Type B pancreatic cell (in vitro differentiated cells): ENCODE data around the gene RAPGEF5. TPM values are rescaled to one million over a fixed set of nuclear protein-coding genes. Genes with fewer than 3 reads are reported as not detected.
"Not testable (repeated sequence)": the region's sequence is repeated elsewhere in the genome, so short reads cannot be mapped to it uniquely, and the experiment has no call there.

Source experiments
- DNase-seq: peaks from one replicate; pipeline ENCODE4 v3.0.0; 2021; ENCODE audit warnings: mixed read lengths; ENCODE audit not compliant: unreplicated experiment; ENCODE audit errors: extremely low spot score
- H3K27ac Mint-ChIP-seq: 2 replicates; pipeline ENCODE4 v1.8.0; 2021; ENCODE audit warnings: mild to moderate bottlenecking, mixed read lengths
- H3K27me3 Mint-ChIP-seq: 2 replicates; pipeline ENCODE4 v1.8.0; 2021; ENCODE audit warnings: mixed read lengths
- H3K36me3 Mint-ChIP-seq: 2 replicates; pipeline ENCODE4 v1.8.0; 2021; ENCODE audit warnings: mixed read lengths
- H3K4me1 Mint-ChIP-seq: one replicate; pipeline ENCODE4 v1.8.0; 2021; ENCODE audit warnings: mixed read lengths; ENCODE audit not compliant: unreplicated experiment
- H3K4me3 Mint-ChIP-seq: 2 replicates; pipeline ENCODE4 v1.8.0; 2021; ENCODE audit warnings: mild to moderate bottlenecking, mixed read lengths
- H3K9me3 Mint-ChIP-seq: 2 replicates; pipeline ENCODE4 v1.8.0; 2021; ENCODE audit warnings: mixed read lengths
- CTCF ChIP-seq: fragments of 200-600 bp; sonication (generic); conservative IDR thresholded peaks from 2 replicates; pipeline ENCODE4 v1.5.0; 2021; ENCODE audit warnings: antibody characterized with exemption, mild to moderate bottlenecking
- total RNA-seq: library from RNA; stranded (reverse); gene quantifications from 2 replicates; pipeline ENCODE4 v1.2.1, GENCODE V29; 2021; ENCODE audit warnings: low replicate concordance

RAPGEF5 gene
- total RNA-seq, 1 donor from 2014 or later = 13.3 TPM

GRCh38 chr7:22082553-22082885 is 274.4 kb downstream of the RAPGEF5 start:
- peak overlapping the region; percentile 59 for H3K27ac Mint-ChIP-seq
- peaks cover 4% of the 10 kb centered on the region for H3K4me1 Mint-ChIP-seq
- H3K36me3 Mint-ChIP-seq = no peaks in the 10 kb centered on the region
- H3K4me3 Mint-ChIP-seq = peak overlapping the region; percentile 89
- no peak for DNase-seq
- no peaks in the 10 kb centered on the region for H3K9me3 Mint-ChIP-seq
- H3K27me3 Mint-ChIP-seq = peaks cover 50% of the 10 kb centered on the region
- TF ChIP-seq CTCF = no peak

DNA sequence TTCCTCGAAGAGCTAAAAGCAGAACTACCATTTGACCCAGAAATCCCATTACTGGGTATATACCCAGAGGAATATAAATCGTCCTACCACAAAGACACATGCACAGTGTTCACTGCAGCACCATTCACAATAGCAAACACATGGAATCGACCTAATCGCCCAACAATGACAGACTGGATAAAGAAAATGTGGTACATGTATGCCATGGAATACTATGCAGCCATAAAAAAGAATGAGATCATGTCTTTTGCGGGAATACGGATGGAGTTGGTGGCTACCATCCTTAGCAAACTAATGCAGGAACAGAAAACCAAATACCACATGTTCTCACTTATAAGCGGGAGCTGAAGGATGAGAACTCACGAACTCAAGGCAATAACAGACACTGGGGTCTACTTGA is 276.7 kb downstream of the RAPGEF5 start:
- H3K4me3 Mint-ChIP-seq, H3K27ac Mint-ChIP-seq, DNase-seq, H3K9me3 Mint-ChIP-seq, H3K4me1 Mint-ChIP-seq, H3K36me3 Mint-ChIP-seq: not testable (repeated sequence)
- peaks cover 48% of the 10 kb centered on the region for H3K27me3 Mint-ChIP-seq

DNA sequence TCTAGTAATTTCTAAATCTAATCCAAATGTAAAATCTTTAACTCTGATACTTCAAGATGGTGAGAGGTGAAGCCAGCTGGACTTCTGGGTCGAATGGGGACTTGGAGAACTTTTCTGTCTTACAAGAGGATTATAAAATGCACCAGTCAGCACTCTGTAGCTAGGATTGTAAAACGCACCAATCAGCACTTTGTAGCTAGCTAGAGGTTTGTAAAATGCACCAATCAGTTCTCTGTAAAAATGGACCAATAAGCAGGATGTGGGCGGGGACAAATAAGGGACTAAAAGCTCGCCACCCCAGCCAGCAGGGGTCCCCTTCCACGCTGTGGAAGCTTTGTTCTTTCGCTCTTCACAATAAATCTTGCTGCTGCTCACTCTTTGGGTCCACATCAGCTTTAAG is 278.1 kb downstream of the RAPGEF5 start:
- not testable (repeated sequence) for H3K27ac Mint-ChIP-seq, H3K9me3 Mint-ChIP-seq, H3K36me3 Mint-ChIP-seq, H3K4me3 Mint-ChIP-seq, H3K4me1 Mint-ChIP-seq, DNase-seq
- H3K27me3 Mint-ChIP-seq = peaks cover 49% of the 10 kb centered on the region

- no peak overlapping the region for H3K27ac Mint-ChIP-seq
- no peak for TF ChIP-seq CTCF
- no peaks in the 10 kb centered on the region for H3K4me1 Mint-ChIP-seq
- H3K27me3 Mint-ChIP-seq = peaks cover 30% of the 10 kb centered on the region
- no peaks in the 10 kb centered on the region for H3K36me3 Mint-ChIP-seq
- no peaks in the 10 kb centered on the region for H3K9me3 Mint-ChIP-seq
- no peak overlapping the region for H3K4me3 Mint-ChIP-seq
- no peak for DNase-seq
These were observed 281.4 kb downstream of the RAPGEF5 start for GRCh38 chr7:22075561-22075960.

GRCh38 chr7:22074897-22075296 is 282.1 kb downstream of the RAPGEF5 start:
- H3K4me1 Mint-ChIP-seq = no peaks in the 10 kb centered on the region
- no peaks in the 10 kb centered on the region for H3K9me3 Mint-ChIP-seq
- no peak overlapping the region for H3K4me3 Mint-ChIP-seq
- TF ChIP-seq CTCF = no peak
- H3K27me3 Mint-ChIP-seq = peaks cover 33% of the 10 kb centered on the region
- no peaks in the 10 kb centered on the region for H3K36me3 Mint-ChIP-seq
- no peak overlapping the region for H3K27ac Mint-ChIP-seq
- no peak for DNase-seq

Other genes with a start within 250 kb of the RAPGEF5 start
- 2.0 TPM in 1 of 2 replicates, not detected in the other for gene STEAP1B, start 143.0 kb upstream of the RAPGEF5 start, total RNA-seq